Esophagus squamous epithelium (tissue), 4 donors: Measurements from ENCODE around the gene IKBKE.

ENCODE experiments used
- POLR2A ChIP-seq, 4 donors: fragments of 450-650 bp; IDR thresholded peaks; one replicate each; pipeline ENCODE4 v1.6.1; 2017; ENCODE audit warnings: antibody characterized with exemption in 4 of 4, mild to moderate bottlenecking in 4 of 4, moderate library complexity in 3 of 4
- TF ChIP-seq, protein P1 (sequence below), 6 experiments: fragments of 450-650 bp in 4 of 6; fragments of 200-600 bp in 2 of 6; sonication (generic) in 2 of 6; IDR thresholded peaks; one replicate each; pipeline ENCODE4 v1.5.1; 2016 to 2019; ENCODE audit warnings: antibody characterized with exemption in 6 of 6, mild to moderate bottlenecking in 4 of 6, moderate library complexity in 4 of 6

- TF ChIP-seq POLR2A (IDR thresholded peaks at IDR 0.05) = no peak
- TF ChIP-seq, protein P1, sequence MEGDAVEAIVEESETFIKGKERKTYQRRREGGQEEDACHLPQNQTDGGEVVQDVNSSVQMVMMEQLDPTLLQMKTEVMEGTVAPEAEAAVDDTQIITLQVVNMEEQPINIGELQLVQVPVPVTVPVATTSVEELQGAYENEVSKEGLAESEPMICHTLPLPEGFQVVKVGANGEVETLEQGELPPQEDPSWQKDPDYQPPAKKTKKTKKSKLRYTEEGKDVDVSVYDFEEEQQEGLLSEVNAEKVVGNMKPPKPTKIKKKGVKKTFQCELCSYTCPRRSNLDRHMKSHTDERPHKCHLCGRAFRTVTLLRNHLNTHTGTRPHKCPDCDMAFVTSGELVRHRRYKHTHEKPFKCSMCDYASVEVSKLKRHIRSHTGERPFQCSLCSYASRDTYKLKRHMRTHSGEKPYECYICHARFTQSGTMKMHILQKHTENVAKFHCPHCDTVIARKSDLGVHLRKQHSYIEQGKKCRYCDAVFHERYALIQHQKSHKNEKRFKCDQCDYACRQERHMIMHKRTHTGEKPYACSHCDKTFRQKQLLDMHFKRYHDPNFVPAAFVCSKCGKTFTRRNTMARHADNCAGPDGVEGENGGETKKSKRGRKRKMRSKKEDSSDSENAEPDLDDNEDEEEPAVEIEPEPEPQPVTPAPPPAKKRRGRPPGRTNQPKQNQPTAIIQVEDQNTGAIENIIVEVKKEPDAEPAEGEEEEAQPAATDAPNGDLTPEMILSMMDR (IDR thresholded peaks at IDR 0.05) = no peak
Measured at GRCh38 chr1:206487970-206488369, 17.7 kb downstream of the IKBKE start.
